HG02981 (cell line): Measurements from ENCODE around the gene HECW1.
"Not testable (repeated sequence)": the region's sequence is repeated elsewhere in the genome, so short reads cannot be mapped to it uniquely, and the experiment has no call there.

Source experiments
- ATAC-seq: cut with Tn5 transposase; IDR thresholded peaks from one replicate; pipeline ENCODE4 v1.9.1; 2021; ENCODE audit warnings: mild to moderate bottlenecking, moderate library complexity; ENCODE audit not compliant: unreplicated experiment

Gene HECW1

GRCh38 chr7:43345696-43346095 is 233.2 kb downstream of the HECW1 start:
- not testable (repeated sequence) for ATAC-seq

DNA sequence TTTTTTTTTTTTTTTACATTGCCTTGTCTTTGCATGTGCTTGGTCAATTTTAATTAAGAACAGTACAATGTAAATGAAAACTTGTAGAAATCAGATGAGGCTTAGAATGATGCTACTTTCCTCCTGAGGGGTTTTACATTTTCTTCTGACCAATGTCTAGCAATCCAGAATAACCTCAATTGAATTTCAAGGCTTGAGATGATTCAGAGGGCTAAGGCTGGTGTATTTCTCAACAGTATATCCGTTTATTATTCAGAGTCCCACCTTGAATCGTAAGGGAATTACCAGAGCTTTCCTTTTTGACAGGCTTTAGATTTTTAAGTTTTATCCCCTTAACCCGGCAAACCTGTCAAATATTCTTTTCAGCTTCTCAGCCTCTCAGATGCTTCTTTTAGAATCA is 239.2 kb downstream of the HECW1 start:
- ATAC-seq = no peak

- ATAC-seq = no peak
Observed at GRCh38 chr7:43353902-43354301, 241.5 kb downstream of the HECW1 start.

- ATAC-seq = no peak
Observed at GRCh38 chr7:43362652-43363034, 250.2 kb downstream of the HECW1 start.

GRCh38 chr7:43363035-43363791 is 250.8 kb downstream of the HECW1 start:
- ATAC-seq = no peak

GRCh38 chr7:43364391-43364790 is 251.9 kb downstream of the HECW1 start:
- ATAC-seq = no peak

- ATAC-seq = no peak
Observed at GRCh38 chr7:43372676-43373355, 260.4 kb downstream of the HECW1 start.

DNA sequence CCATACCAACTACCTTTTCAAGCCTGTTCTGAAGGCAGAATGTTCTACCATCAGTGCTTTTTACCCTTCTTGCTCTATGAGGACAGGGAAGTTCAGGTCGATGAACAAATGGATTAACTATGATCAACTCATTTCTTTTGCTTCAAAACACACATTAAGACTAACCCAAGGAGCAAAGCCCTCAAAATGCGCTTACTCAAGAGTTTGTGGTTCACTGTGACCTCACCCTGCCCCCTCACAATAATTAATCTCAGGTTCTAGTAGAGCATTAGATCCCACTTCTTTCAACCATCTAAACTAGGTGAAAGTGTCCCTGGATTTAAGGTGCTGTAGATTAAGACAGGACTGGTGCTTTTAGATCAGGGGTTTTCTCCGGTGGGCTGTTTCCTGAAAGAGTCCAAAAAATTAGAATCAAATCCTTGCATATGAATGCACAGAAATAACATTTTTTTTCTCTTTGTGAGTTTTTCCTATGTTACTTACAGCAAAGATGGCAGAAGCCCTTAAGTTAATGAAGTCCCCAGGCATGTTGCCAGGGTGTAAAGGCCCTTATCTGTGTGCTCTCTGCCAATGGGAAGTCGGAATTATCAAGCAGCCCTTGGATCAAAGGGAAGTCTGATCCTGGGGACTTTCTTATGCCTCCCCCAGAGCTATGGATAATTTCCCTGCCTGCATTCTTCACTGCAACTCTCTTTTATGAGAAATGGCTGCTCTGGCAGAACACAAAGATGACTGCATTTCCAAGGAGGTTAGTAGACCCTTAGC is 264.9 kb downstream of the HECW1 start:
- no peak for ATAC-seq

DNA sequence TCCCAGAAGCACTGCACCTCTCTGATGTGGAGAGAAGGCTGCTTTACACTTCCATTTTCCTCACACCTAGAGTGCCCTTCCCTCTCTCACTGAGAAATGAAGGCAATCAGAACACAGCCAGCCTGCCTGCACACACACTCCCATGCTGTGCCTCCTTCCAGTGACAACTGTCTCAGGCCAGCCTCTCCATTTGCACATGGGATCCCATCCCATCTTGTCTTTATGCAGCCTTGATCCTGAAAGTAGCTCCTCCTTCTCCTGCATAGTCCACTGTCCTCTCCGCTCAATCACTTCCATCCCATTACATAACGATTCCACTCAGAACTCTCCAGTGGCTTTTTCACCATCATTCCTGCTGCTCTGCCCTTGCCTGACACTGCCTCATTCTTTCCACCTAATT is 266.8 kb downstream of the HECW1 start:
- ATAC-seq = no peak

DNA sequence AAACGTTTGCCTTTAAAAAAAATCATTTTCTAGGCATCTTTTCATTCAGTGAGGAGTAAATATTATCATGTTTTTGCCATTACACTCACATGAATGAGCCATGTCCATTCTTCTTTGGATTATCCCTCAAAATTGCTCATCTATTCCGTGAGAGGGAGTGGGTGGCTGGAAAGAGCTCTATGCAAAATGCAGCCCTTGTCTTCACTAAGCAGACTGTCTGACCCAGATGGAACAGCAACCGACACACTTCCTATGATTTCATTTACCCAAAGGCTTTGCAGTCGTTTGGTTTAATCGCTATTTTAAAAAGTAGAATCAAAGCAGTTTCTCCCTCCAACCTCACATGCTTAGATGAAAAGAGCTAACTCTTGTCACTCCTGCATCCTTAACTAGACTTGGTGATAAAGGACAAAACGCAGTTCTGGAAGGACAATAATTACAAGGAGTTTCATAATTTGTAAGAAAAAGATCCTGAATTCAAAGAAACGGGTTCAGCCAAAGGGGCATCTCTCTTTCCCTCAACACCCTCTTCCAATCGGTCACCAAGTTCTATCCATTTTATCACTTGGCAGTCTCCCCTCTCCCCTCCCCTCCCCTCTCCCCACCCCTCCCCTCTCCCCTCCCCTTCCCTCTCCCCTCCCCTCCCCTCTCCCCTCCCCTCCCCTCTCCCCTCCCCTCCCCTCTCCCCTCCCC is 272.3 kb downstream of the HECW1 start:
- no peak for ATAC-seq

DNA sequence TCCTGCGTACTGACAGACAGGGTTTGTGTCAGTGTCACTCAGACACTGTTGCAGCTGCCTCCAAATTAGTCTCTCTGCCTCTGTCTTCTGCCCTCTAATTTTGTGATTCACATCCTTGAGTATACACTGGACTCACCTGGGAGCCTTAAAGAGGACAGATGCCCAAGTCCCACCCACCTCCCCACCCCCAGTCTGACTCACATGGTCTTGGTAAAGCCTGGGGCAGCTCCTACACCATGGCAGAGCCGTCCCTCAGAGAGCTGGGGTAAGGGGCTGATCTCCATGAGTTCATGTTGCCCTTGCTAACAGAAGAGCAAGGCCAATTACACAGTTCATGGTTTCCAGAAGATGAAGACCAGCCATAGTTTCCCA is 272.8 kb downstream of the HECW1 start:
- no peak for ATAC-seq

DNA sequence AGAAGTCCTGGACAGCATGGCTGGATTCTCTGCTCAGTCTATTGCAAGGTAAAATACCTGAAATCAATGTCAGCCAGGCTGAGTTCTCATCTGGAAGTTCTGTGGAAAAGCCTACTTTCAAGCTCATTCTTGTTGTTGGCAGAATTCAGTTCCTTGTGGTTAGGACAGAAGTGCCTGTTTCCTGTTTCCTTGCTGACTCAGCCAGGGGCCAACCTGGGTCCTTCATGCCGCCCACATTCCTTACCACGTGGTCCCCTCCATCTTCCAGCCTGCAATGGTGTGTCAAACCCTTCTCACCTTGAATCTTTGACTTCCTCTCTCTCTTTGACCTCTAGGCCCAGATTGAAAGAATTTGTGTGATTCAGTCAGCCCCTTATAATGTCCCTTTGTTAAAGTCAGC is 273.4 kb downstream of the HECW1 start:
- ATAC-seq = no peak

DNA sequence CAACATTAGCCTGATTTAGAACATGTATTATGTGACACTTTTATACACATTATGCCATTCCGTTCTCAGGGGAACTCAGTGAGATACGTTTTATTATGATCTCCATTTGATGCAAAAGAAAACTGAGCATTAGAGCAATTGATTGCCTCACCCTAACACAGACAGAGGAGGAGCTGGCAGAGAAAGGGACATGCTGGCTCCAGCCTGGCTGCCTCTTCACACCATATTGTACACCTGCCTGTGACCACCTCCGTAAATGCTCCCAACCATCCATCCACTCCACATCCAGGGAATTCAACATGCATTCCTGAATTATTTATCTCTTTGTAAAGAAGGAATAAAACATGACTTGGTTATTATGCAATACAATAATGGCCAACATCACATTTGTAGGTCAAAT is 275.5 kb downstream of the HECW1 start:
- ATAC-seq = no peak

GRCh38 chr7:43390576-43390975 is 278.1 kb downstream of the HECW1 start:
- no peak for ATAC-seq

- no peak for ATAC-seq
Observed at GRCh38 chr7:43391518-43391917, 279.1 kb downstream of the HECW1 start.

DNA sequence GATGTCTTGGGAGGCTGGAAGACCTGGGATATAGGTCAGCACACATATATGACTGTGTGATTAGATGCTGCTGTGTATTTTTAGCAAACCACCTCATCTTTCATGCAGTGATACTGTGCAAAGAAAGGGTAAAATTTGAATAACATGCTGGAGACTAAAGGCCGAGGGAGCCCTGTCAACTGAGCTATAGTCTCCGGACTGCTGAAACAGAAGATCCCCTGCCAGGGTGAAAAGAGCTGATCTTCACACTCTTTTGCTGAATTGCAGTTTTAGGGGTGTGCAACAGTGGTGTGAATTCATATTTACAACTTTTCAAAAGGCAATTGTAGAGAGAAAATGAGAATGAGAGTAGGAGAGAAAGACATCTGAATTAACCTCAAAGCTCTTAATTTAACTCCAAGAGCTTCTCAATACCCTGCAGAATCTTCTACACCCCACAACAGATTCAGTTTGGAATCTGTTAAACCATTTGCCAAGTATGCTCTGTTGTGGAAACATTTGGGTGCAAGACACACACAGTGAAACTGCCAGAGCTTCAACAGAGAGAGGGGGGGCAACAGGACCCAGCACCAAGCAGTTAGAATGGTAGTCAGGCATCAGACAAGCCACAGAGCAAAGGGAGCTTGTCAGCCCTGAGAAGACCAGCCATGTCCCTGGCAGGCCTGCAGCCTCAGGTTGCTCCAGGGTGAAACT is 280.3 kb downstream of the HECW1 start:
- ATAC-seq = no peak

DNA sequence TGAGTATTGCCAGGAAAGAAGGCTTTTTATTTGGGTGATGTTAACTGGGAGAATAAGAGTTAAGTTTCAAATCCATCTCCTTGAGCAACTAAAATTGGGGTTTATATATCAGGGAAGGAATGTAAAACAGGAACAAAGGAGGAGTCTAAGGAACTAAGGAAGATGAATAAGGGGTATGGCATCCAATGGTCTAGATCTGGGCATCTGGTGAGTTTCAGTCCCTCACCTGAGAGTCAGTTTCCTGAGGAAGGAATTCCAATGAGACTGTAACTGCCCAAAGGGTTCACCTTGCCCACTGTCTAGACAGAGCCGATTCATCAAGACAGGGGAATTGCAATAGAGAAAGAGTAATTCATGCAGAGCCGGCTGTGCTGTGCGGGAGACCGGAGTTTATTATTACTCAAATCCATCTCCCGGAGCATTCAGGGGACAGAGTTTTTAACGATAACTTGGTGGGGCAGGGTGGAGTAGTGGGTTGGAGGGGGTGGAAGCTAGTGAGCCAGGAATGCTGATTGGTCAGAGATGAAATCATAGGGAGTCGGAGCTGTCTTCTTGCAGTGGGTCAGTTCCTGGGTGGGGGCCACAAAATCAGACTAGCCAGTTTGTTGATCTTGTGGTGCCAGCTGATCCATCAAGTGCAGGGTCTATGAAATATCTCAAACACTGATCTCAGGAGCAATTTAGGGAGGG is 282.1 kb downstream of the HECW1 start:
- no peak for ATAC-seq

- no peak for ATAC-seq
Observed at GRCh38 chr7:43395351-43395750, 282.9 kb downstream of the HECW1 start.

- no peak for ATAC-seq
Observed at GRCh38 chr7:43396187-43396740, 283.8 kb downstream of the HECW1 start.

GRCh38 chr7:43398831-43399230 is 286.4 kb downstream of the HECW1 start:
- no peak for ATAC-seq
